HG03521 (cell line): ENCODE data around the gene DOC2B.
"Not testable (repeated sequence)": the region's sequence is repeated elsewhere in the genome, so short reads cannot be mapped to it uniquely, and the experiment has no call there.

Source experiments
- ATAC-seq: cut with Tn5 transposase; IDR thresholded peaks from one replicate; pipeline ENCODE4 v1.9.1; 2021; ENCODE audit warnings: mild to moderate bottlenecking, moderate library complexity; ENCODE audit not compliant: unreplicated experiment

DOC2B gene

GRCh38 chr17:193426-193810 lies 12.0 kb upstream of the DOC2B start:
- no peak for ATAC-seq

DNA sequence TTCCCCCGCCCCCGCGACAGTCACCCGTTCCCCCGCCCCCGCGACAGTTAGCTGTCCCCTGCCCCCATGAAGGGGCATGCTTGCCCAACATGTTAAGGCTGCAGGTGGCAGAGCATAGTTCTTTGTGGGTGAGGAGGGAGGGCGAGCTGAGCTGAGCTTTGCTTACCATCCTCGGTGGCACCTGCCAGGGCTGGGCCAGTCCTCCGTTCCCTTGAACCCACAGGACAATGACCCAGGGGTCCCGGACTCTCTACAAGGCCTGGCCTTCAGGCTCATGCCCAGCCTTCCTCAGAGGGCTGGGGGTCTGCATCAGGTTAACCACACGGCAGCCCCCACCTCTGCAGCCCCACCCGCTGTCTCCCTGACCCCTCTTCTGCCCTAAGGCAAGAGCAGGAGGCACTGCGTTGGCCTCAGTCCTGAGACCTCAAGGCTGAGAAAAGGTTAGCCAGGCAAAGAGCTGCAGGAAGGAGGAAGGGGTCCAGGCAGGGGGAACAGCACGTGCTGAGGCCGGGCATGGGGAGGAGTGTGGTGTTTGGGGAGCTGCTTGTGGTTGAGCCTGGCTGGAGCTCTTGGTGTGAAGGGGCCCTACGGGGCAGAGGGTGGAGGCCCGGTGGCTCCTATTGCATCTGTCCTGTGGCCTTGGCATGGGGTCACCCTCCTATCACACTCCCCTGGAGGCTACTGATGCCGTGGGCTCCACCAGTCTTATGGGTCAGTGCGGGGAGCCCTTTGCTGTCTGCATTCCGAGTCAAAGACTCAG lies 11.4 kb upstream of the DOC2B start:
- ATAC-seq, result no peak

DNA sequence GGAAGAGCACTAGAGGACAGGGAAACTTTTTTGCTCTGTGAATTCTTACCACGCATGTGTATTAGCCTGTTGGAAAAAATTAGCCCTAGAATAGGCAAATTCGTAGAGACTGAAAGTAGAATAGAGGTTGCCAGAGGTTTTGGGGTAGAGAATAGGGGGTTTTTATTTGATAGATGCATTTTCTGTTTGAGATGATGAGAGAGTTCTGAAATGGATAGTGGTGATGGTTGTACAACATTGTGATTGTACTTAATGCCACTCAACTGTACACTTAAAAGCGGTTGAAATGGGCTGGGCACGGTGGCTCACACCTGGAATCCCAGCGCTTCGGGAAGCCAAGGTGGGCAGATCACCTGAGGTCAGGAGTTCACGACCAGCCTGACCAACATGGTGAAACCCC lies 8.0 kb upstream of the DOC2B start:
- ATAC-seq, result no peak

DNA sequence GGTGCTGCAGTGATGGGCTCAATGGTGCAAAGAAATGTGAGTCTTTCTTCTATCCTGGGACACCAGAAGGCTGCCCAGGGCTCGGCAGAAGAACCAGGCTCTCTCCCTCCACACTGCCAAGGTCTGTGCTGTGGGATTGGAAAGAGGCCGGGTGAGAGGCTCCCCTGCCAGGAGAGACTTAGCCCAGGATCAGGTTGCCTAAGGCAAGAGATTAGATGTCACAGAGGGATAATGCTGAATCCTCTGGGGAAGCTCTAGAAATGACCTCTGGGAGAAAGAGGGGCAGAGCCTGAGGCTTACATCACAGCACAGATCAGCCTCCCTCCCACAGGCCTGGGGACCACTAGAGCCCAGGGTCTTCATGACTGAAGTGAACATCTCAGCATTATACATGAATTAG lies 5.7 kb upstream of the DOC2B start:
- ATAC-seq, result no peak

DNA sequence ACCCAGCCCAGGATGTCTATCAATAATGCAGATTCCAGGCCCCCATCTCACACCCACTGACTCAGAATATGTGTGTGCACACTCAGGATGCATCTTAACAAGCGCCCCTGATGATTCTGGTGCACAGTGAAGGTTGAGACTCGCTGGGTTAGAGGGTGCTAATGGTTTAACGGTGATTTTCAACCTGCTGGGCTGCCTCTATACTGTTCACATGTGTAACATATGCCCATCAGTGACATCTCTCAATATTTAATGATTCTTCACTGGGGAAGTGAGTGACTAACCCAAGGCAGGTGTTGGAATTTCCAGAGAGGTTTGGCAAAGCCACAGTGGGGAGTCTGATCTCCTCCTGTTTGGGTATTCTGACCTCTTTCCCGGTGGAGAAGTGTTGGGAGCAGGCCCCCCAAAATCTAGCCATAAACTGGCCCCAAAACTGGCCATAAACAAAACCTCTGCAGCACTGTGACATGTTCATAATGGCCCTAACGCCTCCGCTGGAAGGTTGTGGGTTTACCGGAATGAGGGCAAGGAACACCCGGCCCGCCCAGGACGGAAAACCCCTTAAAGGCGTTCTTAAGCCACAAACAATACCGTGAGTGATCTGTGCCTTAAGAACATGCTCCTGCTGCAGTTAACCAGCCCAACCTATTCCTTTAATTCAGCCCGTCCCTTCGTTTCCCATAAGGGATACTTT lies 4.1 kb upstream of the DOC2B start:
- ATAC-seq, result no peak

DNA sequence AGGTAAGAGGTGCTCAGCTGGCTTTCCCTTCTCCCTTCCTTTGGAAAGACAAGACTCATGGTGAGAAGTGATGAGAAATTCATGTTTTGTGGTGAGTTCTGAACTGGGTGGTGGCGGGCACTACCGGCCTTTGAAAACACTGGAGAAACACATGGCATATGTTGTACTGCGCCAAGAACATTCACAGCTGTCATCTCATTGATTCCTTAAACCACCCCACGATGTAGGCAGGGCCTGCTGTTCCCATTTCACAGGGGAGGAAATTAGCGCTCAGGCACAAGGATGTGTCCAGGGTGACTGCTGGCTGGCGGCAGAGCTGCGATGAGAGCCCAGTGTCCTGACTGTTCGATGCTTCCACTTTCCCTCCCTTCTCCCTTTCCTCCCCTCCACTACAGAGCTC lies 1.6 kb upstream of the DOC2B start:
- no peak for ATAC-seq

DNA sequence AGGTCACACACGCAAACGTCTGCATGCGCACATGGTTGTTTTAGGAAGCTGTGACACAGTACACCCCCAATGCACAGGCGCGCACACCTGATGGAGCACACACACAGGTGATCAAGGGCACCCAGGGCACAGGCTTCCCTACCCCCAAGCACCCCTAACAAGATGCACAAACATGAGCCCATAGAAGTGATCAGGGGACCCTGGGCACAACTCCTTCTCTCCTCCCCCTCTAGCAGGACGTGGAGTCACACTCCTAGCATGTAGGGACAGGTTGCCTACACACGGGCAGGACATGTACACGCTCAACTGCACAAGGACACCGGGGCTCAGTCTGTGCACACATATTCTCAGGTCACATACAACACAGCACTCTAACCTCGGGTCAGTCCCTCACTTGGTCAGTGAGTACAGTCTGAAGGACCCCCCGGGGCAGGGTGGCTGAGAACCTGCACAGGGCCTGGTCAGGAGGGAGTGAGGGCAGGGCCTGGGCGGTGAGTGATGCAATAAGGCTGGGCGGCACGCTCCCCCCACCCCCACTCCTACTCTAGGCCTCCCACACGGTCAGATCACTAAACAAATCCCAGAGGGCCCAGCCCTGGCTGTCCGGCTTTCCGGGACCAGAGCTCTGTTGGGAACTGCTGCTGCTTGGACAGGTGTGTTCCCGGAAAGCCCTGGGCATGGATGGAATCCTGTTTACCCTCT lies 751 bp upstream of the DOC2B start:
- ATAC-seq, result no peak

- ATAC-seq, result no peak
Measured at GRCh38 chr17:180381-181244, 837 bp downstream of the DOC2B start.

- ATAC-seq, result no peak
Measured at GRCh38 chr17:179781-180380, 1.6 kb downstream of the DOC2B start.

GRCh38 chr17:179066-179432 lies 2.4 kb downstream of the DOC2B start:
- ATAC-seq, result no peak

DNA sequence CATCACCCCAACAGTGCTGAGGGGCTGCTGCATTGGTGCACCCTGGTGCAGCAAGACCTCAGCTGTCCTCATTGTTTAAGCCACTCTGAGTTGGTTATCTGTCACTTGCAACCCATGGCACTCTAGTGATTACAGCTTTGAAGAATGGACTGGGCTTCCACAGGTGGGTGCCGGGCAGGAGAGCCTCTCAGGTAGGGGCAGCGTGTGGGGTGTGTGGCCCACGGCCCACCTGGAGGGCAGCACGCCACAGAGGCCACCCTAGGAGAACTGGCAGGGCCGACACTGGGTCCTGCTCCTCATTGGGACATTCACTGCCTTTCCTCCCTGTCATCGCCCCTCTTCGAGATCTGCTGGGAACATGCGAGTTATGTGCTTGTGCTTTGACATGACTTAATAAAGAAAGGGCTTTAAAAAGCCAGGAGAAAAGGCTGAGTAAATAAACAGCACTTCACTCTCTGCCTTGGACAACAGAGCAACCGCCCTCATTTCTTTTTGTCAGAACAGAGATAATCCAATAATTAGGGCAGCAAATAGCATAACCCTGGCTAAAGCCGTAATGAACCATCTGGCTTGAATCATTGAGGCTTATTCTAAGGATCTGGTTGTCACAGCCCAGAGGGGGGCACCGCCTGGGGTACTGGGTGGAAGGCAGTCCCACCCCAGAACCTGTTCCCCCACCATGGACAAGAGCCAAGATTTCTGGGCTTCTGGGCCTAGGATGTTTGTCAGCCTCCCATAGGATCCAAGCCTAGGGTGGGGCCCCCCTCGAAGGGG lies 3.0 kb downstream of the DOC2B start:
- ATAC-seq, result no peak

DNA sequence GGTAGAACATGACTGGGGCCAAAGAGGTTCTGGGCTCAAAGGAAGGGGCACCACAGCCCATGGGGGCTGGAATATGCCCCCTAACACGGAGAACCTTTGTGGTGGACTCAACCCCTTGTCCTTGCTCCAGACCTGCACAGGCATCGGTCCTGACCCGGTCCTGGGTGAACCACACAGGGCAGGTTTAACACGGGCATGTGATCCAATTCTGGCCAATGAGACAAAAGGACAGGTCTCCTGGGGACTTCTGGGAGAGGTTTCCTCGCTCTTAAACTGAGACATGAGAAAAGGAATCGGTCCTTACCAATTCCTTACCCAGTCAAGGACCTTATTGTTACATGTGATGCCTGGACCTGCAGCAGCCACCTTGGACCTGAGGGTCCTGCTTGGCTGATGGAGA lies 3.7 kb downstream of the DOC2B start:
- no peak for ATAC-seq

DNA sequence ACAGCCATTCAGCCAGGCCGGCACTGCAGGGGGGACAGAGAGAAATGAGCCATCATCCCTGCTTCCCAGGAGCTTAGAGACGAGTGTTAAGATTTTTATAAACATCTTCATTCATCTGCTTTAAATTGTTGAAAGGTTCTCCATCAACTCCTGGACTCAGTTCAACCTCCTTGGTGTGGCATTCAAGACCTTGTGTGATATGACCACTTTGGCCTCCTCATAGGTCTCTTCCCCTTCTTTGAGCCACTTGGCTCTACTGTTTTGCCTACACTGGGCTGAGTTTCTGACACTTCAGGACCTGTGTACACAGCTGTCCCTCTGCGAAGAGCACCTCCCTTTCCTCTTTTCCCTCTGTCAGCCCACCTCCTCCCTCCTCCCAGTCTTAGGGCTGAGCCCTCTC lies 4.3 kb downstream of the DOC2B start:
- ATAC-seq, result no peak

GRCh38 chr17:173166-173911 lies 8.1 kb downstream of the DOC2B start:
- ATAC-seq, result no peak

GRCh38 chr17:172401-172800 lies 9.0 kb downstream of the DOC2B start:
- no peak for ATAC-seq

- no peak for ATAC-seq
Measured at GRCh38 chr17:171871-172270, 9.6 kb downstream of the DOC2B start.

DNA sequence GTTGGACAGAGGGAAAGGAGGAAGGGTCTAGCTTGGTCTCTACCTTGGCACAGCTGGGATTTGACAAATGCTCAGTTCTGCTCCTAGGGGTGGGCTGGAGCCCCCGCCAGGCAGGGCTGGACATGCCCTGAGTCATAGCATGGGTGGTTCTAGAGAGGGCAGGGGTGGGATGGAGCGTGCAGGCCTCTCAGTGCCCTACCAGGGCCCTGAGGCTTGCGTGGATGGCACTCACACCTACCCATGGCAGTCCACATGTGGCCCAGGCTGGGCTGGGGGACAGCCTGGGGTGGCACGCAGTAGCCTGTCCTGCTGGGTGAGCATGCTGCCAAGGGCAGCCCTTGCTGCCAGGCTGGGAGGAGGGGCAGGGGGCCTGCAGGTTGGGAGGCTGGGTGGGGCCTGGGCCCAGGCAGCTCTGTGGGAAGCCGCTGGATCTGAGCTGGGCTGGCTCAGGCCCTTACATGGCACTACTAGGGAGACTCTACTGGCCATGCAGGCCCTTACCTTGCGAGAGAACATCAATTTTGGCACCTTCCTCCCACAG lies 11.2 kb downstream of the DOC2B start:
- no peak for ATAC-seq

GRCh38 chr17:168614-169013 lies 12.8 kb downstream of the DOC2B start:
- not testable (repeated sequence) for ATAC-seq

DNA sequence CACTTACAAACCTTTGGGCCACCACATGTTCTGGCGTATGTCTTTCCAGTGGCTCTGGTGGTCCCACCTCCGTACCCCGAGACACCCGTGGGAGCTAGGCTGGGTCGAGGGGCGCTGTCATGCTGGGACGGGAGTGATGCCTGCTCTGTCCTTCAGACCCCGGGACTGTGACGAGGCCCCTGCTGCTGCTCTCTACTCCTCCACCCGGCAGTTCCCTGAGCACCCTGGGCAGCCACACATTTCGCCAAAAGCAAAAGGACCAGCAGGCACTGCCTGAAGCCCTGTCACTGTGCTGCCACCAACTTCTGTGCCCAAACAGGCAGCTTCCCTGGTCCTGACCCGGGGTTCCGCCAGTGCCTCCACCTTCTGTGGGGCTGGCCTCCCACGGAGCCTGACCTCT lies 15.5 kb downstream of the DOC2B start:
- no peak for ATAC-seq
